Testis (tissue), 3 donors: ENCODE data around the gene GBX1. TPM values are rescaled to one million over a fixed set of nuclear protein-coding genes. Genes with fewer than 3 reads are reported as not detected.

Experiments
- DNase-seq: peaks from one replicate; pipeline ENCODE4 v3.0.0-alpha.2; 2019
- H3K27ac ChIP-seq, 2 donors: fragments of 200-600 bp; sonication (generic); one replicate each; pipeline ENCODE4 v1.5.1; 2019
- H3K27me3 ChIP-seq: fragments of 200-600 bp; sonication (generic); one replicate; pipeline ENCODE4 v1.5.1; 2019
- H3K36me3 ChIP-seq: fragments of 200-600 bp; sonication (generic); one replicate; pipeline ENCODE4 v1.5.1; 2017; ENCODE audit warnings: low read depth; ENCODE audit errors: missing control alignments
- H3K4me1 ChIP-seq: fragments of 200-600 bp; sonication (generic); one replicate; pipeline ENCODE4 v1.5.1; 2019
- H3K4me3 ChIP-seq, 2 donors: fragments of 200-600 bp; sonication (generic); one replicate each; pipeline ENCODE4 v1.5.1; 2017 to 2019
- H3K9me3 ChIP-seq: fragments of 200-600 bp; sonication (generic); one replicate; pipeline ENCODE4 v1.5.1; 2017
- POLR2A ChIP-seq: fragments of 450-650 bp; IDR thresholded peaks from one replicate; pipeline ENCODE4 v1.6.1; 2017; ENCODE audit warnings: antibody characterized with exemption, mild to moderate bottlenecking, moderate library complexity
- WGBS, 2 donors: methylation state at CpG; one replicate each; pipeline ENCODE4 v1.1.5; 2018; 5-methylcytosine and 5-hydroxymethylcytosine counted together
- intact Hi-C: fragments of 100-400 bp; cut with DNase I; formaldehyde crosslinking; loops from one replicate; pipeline ENCODE4 v1.15.1; 2023; ENCODE audit warnings: low total_unique reads
- polyA plus RNA-seq: library from polyadenylated mRNA; stranded (reverse); fragments of 350-450 nt; fragmentation: Illumina TruSeq; extraction: RNeasy Lipid Tissue Mini Kit (QIAGEN cat#74804); gene quantifications from one replicate; pipeline ENCODE4 v1.2.3, GENCODE V29; 2014; ENCODE audit warnings: low read depth, low replicate concordance; ENCODE audit not compliant: insufficient read depth
- total RNA-seq, 2 donors: library from RNA; depleted of rRNA; stranded (reverse); fragments of >200 nt; gene quantifications; one replicate each; pipeline ENCODE4 v1.2.3, GENCODE V29; 2016
- TF ChIP-seq, protein P1 (sequence below), 3 experiments: fragments of 450-650 bp in 2 of 3; fragments of 200-600 bp in 1 of 3; sonication (generic) in 1 of 3; IDR thresholded peaks; one replicate each; pipeline ENCODE4 v1.5.1; 2016 to 2019; ENCODE audit warnings: antibody characterized with exemption in 3 of 3, mild to moderate bottlenecking in 2 of 3, moderate library complexity in 1 of 3

GBX1 gene
- total and polyA plus RNA-seq, 3 donors from 2014 or later, result 2.9 to 15.6 (median 7.2) TPM

DNA sequence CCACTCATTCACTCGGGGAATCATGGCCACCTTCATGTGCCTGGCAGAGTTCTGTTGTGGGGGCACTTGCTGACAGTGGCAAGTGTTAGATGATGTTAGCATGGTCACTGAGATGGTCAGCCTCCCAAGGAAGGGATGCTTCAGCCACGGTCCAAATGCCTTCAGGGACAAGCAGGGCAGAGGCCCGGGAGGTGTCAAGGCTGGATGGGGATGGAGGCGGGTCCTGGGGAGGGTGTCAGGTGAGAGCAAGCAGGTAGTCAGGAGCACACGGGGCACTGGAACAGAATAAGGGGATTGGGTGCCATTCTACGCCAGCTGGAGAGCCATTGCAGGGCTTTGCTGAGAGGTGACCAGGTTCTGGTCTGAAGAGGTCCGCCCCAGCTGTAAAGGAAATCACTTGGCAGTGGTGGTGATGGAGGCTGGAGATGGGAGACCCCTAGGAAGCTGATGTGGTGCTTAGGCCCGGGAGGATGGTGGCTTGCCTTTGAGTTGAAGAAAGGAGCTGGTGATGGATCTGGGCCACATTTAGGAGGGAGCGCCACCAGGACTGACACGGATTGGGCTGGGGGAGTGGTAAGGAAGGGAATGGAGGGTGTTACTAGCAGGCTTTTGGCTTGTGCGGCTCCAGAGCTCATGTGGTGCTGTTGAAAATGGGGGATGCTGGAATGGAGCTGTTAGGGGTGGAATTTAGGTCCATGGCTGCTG is 57.1 kb downstream of the GBX1 start:
- Histone ChIP-seq H3K27me3 (no peaks in the 10 kb centered on the region), H3K27ac (no peak overlapping the region), H3K4me3 (no peak overlapping the region), H3K4me1 (peaks cover 5% of the 10 kb centered on the region), H3K36me3 (no peaks in the 10 kb centered on the region), H3K9me3 (no peaks in the 10 kb centered on the region)
- TF ChIP-seq, protein P1, sequence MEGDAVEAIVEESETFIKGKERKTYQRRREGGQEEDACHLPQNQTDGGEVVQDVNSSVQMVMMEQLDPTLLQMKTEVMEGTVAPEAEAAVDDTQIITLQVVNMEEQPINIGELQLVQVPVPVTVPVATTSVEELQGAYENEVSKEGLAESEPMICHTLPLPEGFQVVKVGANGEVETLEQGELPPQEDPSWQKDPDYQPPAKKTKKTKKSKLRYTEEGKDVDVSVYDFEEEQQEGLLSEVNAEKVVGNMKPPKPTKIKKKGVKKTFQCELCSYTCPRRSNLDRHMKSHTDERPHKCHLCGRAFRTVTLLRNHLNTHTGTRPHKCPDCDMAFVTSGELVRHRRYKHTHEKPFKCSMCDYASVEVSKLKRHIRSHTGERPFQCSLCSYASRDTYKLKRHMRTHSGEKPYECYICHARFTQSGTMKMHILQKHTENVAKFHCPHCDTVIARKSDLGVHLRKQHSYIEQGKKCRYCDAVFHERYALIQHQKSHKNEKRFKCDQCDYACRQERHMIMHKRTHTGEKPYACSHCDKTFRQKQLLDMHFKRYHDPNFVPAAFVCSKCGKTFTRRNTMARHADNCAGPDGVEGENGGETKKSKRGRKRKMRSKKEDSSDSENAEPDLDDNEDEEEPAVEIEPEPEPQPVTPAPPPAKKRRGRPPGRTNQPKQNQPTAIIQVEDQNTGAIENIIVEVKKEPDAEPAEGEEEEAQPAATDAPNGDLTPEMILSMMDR (IDR thresholded peaks at IDR 0.05), result no peak
- TF ChIP-seq POLR2A, result no peak
- intact Hi-C loops, result no loop called here
- DNase-seq, result no peak
- WGBS, 2 donors, result 75 to 77% methylated on average over 10 to 11 of the region's 11 CpGs

DNA sequence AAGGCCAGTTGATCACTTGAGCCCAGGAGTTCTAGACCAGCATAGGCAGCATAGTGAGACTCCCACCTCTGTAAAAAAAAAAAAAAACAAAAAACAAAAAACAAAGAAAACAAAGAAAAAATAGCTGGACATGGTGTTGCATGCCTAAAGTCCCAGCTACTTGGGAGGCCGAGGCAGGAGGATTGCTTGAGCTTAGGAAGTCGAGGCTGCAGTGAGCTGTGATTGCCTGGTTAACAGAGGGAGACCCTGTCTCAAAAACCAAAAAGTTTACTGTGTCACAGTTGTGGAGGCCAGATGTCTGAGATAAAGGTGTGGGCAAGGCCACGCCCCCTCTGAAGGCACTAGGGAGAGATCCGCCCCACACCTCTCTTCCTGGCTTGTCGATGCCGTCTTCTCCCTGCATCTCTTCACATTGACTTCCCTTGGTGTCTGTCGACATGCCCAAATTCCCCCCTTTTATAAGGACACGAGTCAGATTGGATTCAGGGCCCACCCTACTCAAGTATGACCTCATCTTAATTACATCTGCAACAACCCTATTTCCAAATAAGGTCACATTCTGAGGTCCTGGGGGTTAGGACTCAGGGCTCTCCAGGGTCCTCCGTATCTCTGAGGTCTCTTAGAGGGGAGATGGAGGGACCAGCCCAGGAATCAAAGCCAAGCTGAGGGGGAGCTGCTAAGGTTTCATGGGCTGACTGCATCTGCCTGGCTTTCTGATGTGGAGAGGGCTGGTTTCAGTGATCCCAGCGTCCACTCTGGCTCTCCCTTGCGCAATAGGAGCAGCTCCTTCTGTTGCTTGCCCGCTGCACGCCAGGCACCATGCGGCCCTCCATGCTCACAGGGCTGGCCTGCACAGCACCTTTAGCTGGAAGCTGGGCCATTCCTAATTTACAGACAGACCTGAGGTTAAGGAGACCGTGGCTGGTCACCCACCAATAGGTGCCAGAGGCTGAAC is 58.1 kb downstream of the GBX1 start:
- H3K9me3 ChIP-seq, result no peaks in the 10 kb centered on the region
- DNase-seq, result no peak
- H3K4me1 ChIP-seq, result peaks cover 5% of the 10 kb centered on the region
- WGBS, 2 donors, result 76 to 80% methylated on average over 10 to 15 of the region's 15 CpGs
- no peak for TF ChIP-seq POLR2A
- TF ChIP-seq, protein P1 (IDR thresholded peaks at IDR 0.05), result no peak
- intact Hi-C loops, result no loop called here
- no peak overlapping the region for H3K4me3 ChIP-seq
- no peaks in the 10 kb centered on the region for H3K36me3 ChIP-seq
- no peaks in the 10 kb centered on the region for H3K27me3 ChIP-seq
- no peak overlapping the region for H3K27ac ChIP-seq

DNA sequence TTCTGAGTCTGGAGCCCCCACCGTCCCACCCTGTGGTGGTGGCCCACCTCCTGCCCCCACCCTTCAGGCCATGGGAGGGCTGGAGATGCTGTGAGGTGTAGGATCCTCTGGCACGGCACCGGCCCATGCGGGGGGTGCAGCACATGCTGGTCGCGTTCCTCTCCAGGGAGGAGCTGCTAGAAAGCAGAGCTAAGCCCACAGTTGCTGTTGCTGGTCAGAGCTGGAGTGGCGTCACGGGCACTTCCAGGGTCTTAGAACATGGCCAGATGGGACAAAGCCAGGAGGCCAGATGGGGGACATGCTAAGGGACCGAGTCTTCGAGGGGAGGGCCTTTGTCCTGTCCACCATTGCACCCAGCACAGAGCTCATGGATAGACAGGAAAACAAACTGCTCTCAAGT is 59.6 kb downstream of the GBX1 start:
- no peaks in the 10 kb centered on the region for H3K27me3 ChIP-seq
- 79 to 89% methylated on average over 9 to 10 of the region's 10 CpGs for WGBS, 2 donors
- TF ChIP-seq POLR2A, result no peak
- TF ChIP-seq, protein P1 (IDR thresholded peaks at IDR 0.05), result no peak
- intact Hi-C loops, result no loop called here
- no peak overlapping the region for H3K4me3 ChIP-seq
- H3K9me3 ChIP-seq, result no peaks in the 10 kb centered on the region
- H3K36me3 ChIP-seq, result no peaks in the 10 kb centered on the region
- peaks cover 5% of the 10 kb centered on the region for H3K4me1 ChIP-seq
- no peak for DNase-seq
- no peak overlapping the region for H3K27ac ChIP-seq

DNA sequence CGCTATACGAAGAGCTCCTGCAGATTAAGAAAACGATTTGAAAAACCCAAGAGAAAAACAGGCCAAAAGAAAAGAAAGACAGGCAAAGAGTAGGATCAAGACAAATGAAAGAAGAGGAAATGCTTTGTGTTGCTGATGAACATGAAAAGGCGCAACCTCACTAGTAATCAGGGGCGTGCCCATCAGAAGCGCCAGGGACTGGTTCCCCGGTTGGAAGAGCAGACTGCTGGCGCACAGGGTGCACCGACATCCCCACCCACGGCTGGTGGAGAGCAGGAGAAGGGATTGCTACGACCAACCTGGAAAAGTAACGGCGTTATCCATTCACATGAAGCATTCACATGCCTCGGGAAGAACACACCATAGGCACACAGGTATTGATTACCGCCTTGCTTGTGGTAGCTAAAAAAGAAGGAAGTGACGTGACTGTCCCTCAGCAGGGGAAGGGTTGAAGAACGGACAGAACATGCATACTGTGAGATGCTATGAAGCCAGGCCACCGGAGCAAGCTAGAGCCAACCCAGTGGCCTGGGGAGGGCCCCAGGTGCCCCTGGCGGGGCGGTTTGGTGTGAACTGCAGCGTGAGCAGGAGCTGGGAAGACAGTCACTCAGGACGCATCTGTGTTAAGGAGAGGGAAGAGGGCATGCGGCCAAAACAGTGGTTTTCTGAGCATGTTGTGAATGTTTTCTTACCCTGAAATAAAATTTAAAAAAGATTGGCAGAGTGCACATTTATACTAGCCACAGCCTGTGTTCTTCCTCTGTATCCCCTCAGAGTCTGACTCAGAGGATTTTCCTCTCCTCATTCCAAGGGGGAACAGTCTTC is 62.9 kb downstream of the GBX1 start:
- TF ChIP-seq POLR2A, result no peak
- TF ChIP-seq, protein P1 (IDR thresholded peaks at IDR 0.05), result no peak
- no peaks in the 10 kb centered on the region for H3K36me3 ChIP-seq
- H3K9me3 ChIP-seq, result no peaks in the 10 kb centered on the region
- H3K27me3 ChIP-seq, result no peaks in the 10 kb centered on the region
- H3K4me3 ChIP-seq, result no peak overlapping the region
- intact Hi-C loops, result no loop called here
- H3K27ac ChIP-seq, result no peak overlapping the region
- no peak for DNase-seq
- peaks cover 5% of the 10 kb centered on the region for H3K4me1 ChIP-seq
- WGBS, 2 donors, result 80 to 84% methylated on average over 23 of the region's 23 CpGs
